ENCODE results near the gene SPATA13.

The SPATA13 gene

GRCh38 chr13:24251525-24251924 lies 91.0 kb downstream of the SPATA13 start (continued):
- TF ChIP-seq CSDC2 (CRISPR knock-in tag; IDR thresholded peaks at IDR 0.05): no peak
- TF ChIP-seq TOX (CRISPR knock-in tag; IDR thresholded peaks at IDR 0.05; ENCODE audit: borderline replicate concordance): no peak
- no peak for TF ChIP-seq TSHZ2 (CRISPR knock-in tag; IDR thresholded peaks at IDR 0.05)
- no peak for TF ChIP-seq ZFP30 (CRISPR knock-in tag; IDR thresholded peaks at IDR 0.05)
- TF ChIP-seq ARNTL (CRISPR knock-in tag; IDR thresholded peaks at IDR 0.05; ENCODE audit: borderline replicate concordance, low read depth): no peak

GRCh38 chr13:24252136-24252535 lies 91.6 kb downstream of the SPATA13 start:
- no peak for ATAC-seq
- TF ChIP-seq ARNTL (CRISPR knock-in tag; IDR thresholded peaks at IDR 0.05; ENCODE audit: borderline replicate concordance, low read depth) (no peak), ISL1 (CRISPR knock-in tag; IDR thresholded peaks at IDR 0.05) (no peak), ZNF70 (CRISPR knock-in tag; IDR thresholded peaks at IDR 0.05) (no peak), ESRRG (CRISPR knock-in tag; IDR thresholded peaks at IDR 0.05) (no peak), TOX (CRISPR knock-in tag; IDR thresholded peaks at IDR 0.05; ENCODE audit: borderline replicate concordance) (no peak), ZFP30 (CRISPR knock-in tag; IDR thresholded peaks at IDR 0.05) (no peak), PPARA (CRISPR knock-in tag; IDR thresholded peaks at IDR 0.05; ENCODE audit: borderline replicate concordance) (no peak), ZC3H10 (CRISPR knock-in tag; IDR thresholded peaks at IDR 0.05) (no peak), ZNF8 (CRISPR knock-in tag; IDR thresholded peaks at IDR 0.05) (no peak), POU6F1 (CRISPR knock-in tag; IDR thresholded peaks at IDR 0.05; ENCODE audit: borderline replicate concordance, low read depth) (no peak), TCF4 (CRISPR knock-in tag; IDR thresholded peaks at IDR 0.05; ENCODE audit: borderline replicate concordance) (no peak), CREB5 (CRISPR knock-in tag; IDR thresholded peaks at IDR 0.05; ENCODE audit: low read depth) (no peak), ZFP3 (CRISPR knock-in tag; IDR thresholded peaks at IDR 0.05) (no peak)

- no peak for TF ChIP-seq GLIS3 (CRISPR knock-in tag; IDR thresholded peaks at IDR 0.05)
- no peak for TF ChIP-seq ESRRG (CRISPR knock-in tag; IDR thresholded peaks at IDR 0.05)
- TF ChIP-seq ZFP3 (CRISPR knock-in tag; IDR thresholded peaks at IDR 0.05): no peak
- ATAC-seq: no peak
Observed at GRCh38 chr13:24253520-24254145, 93.1 kb downstream of the SPATA13 start.

GRCh38 chr13:24254146-24254841 lies 93.8 kb downstream of the SPATA13 start:
- no peak for ATAC-seq
- no peak for TF ChIP-seq ZFP30 (CRISPR knock-in tag; IDR thresholded peaks at IDR 0.05)
- no peak for TF ChIP-seq SNAI2 (CRISPR knock-in tag; IDR thresholded peaks at IDR 0.05)

- ATAC-seq: no peak
- no peak for TF ChIP-seq ZNF8 (CRISPR knock-in tag; IDR thresholded peaks at IDR 0.05)
- no peak for TF ChIP-seq PPARA (CRISPR knock-in tag; IDR thresholded peaks at IDR 0.05; ENCODE audit: borderline replicate concordance)
- no peak for TF ChIP-seq ZNF565 (CRISPR knock-in tag; conservative IDR thresholded peaks at IDR 0.05; ENCODE audit: low read depth)
- no peak for TF ChIP-seq GLIS3 (CRISPR knock-in tag; IDR thresholded peaks at IDR 0.05)
- no peak for TF ChIP-seq PATZ1 (CRISPR knock-in tag; IDR thresholded peaks at IDR 0.05; ENCODE audit: borderline replicate concordance)
- no peak for TF ChIP-seq SNAI2 (CRISPR knock-in tag; IDR thresholded peaks at IDR 0.05)
- no peak for TF ChIP-seq TOX (CRISPR knock-in tag; IDR thresholded peaks at IDR 0.05; ENCODE audit: borderline replicate concordance)
- no peak for TF ChIP-seq ZFP3 (CRISPR knock-in tag; IDR thresholded peaks at IDR 0.05)
- no peak for TF ChIP-seq TCF4 (CRISPR knock-in tag; IDR thresholded peaks at IDR 0.05; ENCODE audit: borderline replicate concordance)
- TF ChIP-seq ESRRG (CRISPR knock-in tag; IDR thresholded peaks at IDR 0.05): no peak
- no peak for TF ChIP-seq ZFP30 (CRISPR knock-in tag; IDR thresholded peaks at IDR 0.05)
- TF ChIP-seq CSDC2 (CRISPR knock-in tag; IDR thresholded peaks at IDR 0.05): no peak
- no peak for TF ChIP-seq ARNTL (CRISPR knock-in tag; IDR thresholded peaks at IDR 0.05; ENCODE audit: borderline replicate concordance, low read depth)
- no peak for TF ChIP-seq OSR1 (CRISPR knock-in tag; IDR thresholded peaks at IDR 0.05)
- TF ChIP-seq ZNF70 (CRISPR knock-in tag; IDR thresholded peaks at IDR 0.05): no peak
- no peak for TF ChIP-seq RARB (CRISPR knock-in tag; IDR thresholded peaks at IDR 0.05)
- no peak for TF ChIP-seq TSHZ2 (CRISPR knock-in tag; IDR thresholded peaks at IDR 0.05)
Observed at GRCh38 chr13:24257497-24257896, 97.0 kb downstream of the SPATA13 start.

Data from SK-N-SH treated with all-trans-retinoic acid at 6 μM for 48 hours (cell line).